GM19025 (cell line): ENCODE measurements around the gene TRA2A.
"Not testable (repeated sequence)": the region's sequence is repeated elsewhere in the genome, so short reads cannot be mapped to it uniquely, and the experiment has no call there.

Experiments used
- ATAC-seq: cut with Tn5 transposase; IDR thresholded peaks from one replicate; pipeline ENCODE4 v1.9.1; 2021; ENCODE audit warnings: mild to moderate bottlenecking, low read depth, moderate library complexity; ENCODE audit not compliant: unreplicated experiment

TRA2A gene

GRCh38 chr7:23513746-23514145, 18.0 kb downstream of the TRA2A start:
- ATAC-seq: not testable (repeated sequence)

GRCh38 chr7:23494009-23494408, 37.8 kb downstream of the TRA2A start:
- no peak for ATAC-seq

DNA sequence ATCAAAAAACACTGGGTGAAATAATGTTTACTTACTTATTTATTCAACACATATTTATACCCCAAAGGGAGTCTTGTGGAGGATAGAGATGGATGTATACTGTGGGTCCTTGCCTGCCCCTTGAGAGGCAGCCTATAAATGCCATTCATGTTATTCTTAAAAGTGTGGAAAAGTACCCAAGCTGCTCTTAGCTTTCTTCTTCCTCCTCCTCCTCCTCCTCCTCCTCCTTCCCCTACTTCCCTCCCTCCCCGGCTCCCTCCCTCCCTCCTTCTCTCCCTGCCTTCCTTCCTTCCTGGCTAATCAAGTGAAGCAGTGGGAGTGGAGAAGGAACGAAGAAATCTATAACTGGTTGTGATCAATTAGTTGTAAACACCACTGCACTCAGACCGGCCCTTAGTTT, 40.3 kb downstream of the TRA2A start:
- no peak for ATAC-seq

GRCh38 chr7:23490357-23491135, 41.2 kb downstream of the TRA2A start:
- peak; percentile 61 for ATAC-seq

GRCh38 chr7:23488714-23489113, 43.1 kb downstream of the TRA2A start:
- not testable (repeated sequence) for ATAC-seq

DNA sequence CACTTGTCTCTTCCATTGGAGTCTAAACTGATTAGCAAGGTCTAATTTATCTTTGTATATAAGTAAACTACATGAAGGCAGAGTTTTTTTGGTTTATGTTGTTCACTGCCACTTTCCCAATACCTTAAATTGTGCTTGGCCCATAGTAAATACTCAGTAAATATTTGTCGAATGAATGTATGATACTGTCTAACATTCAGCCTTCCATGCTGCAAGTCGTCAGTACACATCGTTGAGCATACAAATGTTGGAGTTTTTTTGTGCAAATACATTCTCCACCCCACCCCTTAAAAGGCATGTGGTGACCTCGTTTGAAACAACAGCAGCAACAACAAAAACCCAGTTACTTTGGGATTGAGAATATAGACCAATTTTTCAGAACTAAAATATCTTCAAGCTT, 44.1 kb downstream of the TRA2A start:
- no peak for ATAC-seq

DNA sequence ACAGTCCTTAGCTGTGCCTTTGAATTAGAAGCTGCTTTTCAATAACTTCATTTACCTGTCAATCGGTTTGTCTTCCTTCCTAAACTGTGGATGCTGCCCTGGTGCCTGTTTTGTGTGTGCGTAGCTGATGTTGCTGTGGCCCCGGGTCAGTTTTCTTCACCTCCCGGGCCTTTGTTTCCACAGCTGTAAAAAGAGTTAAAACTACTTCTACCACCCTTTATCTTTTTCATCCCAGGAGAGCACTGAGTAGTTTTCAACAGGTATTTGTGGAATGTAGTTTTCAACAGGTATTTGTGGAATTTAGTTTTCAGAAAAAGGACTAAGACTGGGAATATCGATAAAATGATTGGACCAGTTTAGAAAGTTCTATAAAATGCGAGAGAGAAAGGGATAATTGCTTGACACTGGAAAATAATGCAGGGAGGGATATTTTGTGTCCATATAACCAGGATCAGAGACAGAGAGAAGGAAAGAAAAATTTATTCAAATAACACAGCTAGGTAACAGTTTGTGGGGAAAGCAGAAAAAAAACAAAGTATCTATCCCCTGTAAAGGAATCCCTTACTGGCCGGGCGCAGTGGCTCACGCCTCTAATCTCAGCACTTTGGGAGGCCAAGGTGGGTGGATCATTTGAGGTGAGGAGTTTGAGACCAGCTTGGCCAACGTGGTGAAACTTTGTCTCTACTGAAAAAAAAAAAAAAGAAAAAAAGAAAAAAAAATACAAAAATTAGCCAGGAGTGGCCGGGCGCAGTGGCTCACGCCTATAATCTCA, 45.6 kb downstream of the TRA2A start:
- no peak for ATAC-seq

DNA sequence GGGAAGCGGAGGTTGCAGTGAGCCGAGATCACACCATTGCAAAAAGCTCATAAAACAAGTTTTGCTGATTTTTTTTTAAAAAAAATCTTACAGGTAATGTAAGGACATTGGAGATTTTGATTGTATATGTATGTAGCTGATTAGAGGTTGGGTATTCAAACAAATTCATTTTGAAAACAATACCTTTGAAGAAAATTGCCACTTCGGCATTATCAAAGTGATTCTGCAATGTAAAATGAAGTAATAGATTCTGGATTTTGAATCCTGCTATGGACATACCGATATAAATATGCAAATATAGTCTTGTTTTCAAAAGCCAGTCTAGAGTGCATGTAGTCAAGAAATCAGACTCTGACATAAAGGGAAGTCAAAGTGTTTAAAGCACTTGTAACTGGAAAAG, 49.1 kb downstream of the TRA2A start:
- ATAC-seq: no peak

GRCh38 chr7:23477962-23478866, 53.6 kb downstream of the TRA2A start:
- no peak for ATAC-seq

DNA sequence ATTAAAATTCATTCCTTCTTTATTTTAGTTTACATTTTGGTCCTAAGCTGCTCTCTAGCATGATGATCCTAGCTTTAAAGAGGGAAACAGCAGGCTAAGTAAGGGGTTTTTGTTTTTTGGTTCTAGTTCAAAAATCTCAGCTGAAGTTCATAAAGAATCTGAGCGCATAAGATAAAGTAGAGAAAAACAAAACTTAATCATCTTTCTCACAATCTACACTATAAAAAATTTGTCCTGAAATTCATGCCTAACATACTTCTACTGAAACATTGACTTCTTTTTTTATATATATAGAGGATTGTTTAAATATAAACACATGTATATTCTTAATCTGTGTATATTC, 54.7 kb downstream of the TRA2A start:
- ATAC-seq: no peak

GRCh38 chr7:23476286-23477156, 55.3 kb downstream of the TRA2A start:
- ATAC-seq: no peak

GRCh38 chr7:23475576-23475839, 56.3 kb downstream of the TRA2A start:
- no peak for ATAC-seq

GRCh38 chr7:23474829-23475575, 56.8 kb downstream of the TRA2A start:
- no peak for ATAC-seq

DNA sequence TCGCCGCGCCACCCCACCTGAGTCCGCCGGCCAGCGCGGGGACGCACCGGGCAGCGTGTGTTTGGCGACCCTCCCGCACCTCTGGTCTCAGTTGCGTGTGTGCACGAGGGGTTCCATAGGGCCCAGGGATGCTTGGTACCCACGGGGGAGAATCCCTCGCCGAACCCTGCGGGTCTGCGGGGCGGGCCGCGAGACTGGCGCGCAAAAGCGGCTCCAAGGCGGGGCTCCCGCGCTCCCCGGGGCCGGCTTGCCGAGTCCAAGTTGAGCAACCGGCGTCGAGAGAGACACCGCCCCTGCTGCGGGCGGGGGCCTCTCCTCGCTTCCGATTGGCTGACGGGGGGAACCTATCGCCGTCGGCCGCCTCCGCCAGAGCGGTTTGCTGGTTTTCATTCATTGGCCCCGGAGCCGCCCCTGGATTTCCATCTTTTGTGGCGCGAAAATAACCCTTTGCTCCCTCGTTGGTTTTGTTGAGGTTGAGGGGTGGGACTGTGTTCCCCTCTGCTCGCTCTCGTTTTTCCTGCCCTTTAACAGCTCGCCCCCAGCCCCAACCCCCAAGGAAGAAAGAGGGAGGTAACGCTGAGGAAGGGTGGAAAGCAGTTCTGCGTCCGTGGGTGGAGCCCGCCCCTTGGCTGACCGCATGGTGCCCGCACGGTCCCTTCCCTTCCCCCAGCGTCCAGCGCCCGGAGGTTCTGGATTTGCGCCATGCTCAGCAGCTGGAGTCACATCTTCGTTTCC, 57.5 kb downstream of the TRA2A start:
- peak; percentile 73 for ATAC-seq

DNA sequence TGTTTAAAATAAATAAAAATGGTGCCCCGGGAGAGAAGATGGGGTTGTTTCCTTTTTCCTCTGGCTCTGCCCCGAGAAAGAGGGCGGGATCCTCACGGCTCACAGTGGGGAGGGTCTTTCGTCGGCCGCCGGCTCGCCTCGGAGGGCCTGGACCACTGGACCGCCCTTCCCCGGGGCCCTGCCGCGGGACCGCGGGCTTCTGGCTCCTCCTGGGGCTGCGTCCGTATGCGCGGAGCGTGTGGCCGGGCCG, 58.0 kb downstream of the TRA2A start:
- no peak for ATAC-seq

DNA sequence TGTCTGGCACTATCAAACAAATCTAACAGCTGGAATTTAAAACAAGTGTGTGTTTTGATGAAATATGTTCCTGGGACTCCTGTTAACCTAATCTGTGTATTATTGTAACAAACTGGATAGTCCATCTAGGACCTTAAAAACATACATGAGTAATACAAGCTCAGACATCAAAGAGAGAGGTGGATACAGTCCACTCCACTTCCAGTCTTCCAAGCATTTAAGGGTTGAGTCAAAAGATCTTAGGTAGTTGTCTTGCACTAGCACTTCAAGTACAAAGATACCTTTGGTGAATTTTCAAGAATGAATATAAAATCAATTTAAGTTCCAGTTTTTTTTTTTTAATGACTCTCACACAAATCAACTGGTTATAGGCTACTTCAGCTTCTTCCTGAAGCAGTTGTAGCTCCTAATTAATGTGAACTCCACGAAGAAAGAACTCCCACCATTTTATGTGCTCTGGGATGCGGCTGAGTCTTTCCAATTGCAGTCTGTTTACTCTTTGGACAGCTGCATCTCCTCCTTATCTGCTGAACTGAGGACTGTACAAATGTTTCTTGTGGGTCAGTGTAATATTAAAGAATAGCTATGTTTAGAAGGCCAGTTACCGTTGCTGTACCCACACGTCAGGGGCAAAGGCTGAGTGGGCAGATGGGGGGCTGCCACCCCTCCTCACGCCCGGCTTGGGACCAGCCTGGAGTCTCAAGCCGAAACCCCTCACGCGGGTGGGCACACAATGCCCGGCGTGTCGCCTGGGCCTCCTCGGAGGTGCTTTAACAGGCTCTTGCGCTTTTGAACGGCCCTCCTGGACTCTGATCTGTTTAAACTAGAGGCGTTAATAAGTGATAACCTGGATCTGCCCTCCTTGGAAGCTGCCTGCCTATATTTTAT, 58.6 kb downstream of the TRA2A start:
- ATAC-seq: no peak

DNA sequence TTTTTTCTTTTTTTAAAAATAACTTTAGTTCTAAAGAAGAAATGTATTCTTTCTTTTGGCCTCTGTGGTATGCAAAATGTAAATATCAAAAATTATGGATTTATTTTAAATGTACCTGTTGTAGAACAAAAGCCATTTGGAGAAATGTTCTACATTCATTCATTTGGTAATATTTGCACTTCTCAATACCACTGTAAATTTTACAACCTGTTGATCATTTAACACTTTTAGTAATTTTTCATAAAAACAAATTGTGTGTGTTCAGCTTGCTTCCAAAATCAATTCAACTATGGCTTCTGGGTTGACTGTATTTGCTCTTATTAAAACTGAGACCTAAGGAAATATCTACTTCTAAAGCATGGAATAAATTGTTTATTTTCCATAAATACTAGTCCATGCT, 59.2 kb downstream of the TRA2A start:
- no peak for ATAC-seq

DNA sequence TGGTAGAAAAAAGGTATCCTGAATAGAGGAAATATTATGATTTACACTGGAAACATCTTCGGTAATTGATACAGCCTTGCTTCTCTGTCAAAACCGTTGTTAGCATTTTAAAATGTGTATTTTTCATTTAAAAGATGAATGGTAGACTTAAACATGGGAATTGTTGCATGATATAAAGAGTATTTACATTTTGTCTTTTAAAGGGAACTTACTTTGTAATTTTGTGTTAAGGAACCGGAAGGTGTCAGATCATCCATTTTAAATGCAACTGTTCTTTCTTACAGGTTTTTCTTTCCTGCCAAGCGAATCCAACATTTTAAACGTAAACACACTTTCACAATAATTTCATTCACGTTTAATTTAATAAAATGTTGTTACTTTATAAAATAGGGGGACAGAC, 59.7 kb downstream of the TRA2A start:
- ATAC-seq: no peak
